ENCODE data around the gene CDH22. TPM values are rescaled to one million over a fixed set of nuclear protein-coding genes. Genes with fewer than 3 reads are reported as not detected.

Gene CDH22
- total and polyA plus RNA-seq, 12 donors: 0.04 to 11.0 (median 0.64) TPM

DNA sequence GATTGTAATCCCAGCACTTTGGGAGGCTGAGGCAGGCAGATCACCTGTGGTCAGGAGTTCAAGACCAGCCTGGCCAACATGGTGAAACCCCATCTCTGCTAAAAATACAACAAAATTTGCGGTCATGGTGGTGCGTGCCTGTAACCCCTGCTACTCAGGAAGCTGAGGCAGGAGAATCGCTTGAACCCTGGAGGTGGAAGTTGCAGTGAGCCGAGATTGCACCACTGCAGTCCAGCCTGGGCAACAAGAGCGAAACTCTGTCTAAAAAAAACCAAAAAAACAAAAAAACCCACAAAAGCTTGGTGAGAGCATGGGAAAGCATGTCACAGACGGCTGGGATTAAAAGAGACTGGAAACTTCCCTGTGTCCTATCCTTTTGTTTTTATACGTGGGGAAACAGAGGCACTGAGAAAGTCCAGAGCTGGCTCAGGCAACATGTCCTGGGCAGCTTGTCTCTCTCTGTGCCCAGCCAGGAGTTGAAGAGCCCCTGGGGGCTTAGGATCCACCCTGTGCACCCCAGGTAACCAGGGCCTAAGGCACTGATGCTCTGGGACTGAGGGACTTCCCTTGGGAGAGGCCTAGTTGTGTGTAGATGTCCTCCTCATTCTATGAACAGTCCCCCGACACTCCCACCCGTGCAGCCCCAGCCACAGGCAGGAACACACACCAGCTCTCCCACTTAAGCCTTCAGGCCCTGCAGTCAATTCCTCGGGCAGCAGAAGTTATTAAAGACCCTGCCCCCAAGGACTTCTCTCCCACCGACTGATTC lies 174.2 kb downstream of the CDH22 start:
- Histone ChIP-seq H3K4me3 (no peak overlapping the region), H3K27me3 (peaks cover 0 to 64% (median 37%) of the 10 kb centered on the region in 7 donors), H3K4me1 (peaks cover 0 to 31% (median 24%) of the 10 kb centered on the region in 9 donors), H3K9me3 (no peaks in the 10 kb centered on the region), H3K36me3 (peaks cover 0 to 2% (median 0%) of the 10 kb centered on the region in 9 donors), H3K27ac (no peak overlapping the region)
- TF ChIP-seq, protein P1, sequence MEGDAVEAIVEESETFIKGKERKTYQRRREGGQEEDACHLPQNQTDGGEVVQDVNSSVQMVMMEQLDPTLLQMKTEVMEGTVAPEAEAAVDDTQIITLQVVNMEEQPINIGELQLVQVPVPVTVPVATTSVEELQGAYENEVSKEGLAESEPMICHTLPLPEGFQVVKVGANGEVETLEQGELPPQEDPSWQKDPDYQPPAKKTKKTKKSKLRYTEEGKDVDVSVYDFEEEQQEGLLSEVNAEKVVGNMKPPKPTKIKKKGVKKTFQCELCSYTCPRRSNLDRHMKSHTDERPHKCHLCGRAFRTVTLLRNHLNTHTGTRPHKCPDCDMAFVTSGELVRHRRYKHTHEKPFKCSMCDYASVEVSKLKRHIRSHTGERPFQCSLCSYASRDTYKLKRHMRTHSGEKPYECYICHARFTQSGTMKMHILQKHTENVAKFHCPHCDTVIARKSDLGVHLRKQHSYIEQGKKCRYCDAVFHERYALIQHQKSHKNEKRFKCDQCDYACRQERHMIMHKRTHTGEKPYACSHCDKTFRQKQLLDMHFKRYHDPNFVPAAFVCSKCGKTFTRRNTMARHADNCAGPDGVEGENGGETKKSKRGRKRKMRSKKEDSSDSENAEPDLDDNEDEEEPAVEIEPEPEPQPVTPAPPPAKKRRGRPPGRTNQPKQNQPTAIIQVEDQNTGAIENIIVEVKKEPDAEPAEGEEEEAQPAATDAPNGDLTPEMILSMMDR (IDR thresholded peaks at IDR 0.05): no peak
- DNase-seq: no peak
- intact Hi-C loops (cut with DNase I): loop anchor here in 4 of 10 donors (2.0 to 10.0 kb wide), 7 partner anchors 38 to 551 kb away; partner anchors contain the start of genes CDH22 (in 2 of the 4) and TP53RK (in 1 of the 4)
- ATAC-seq: no peak
- WGBS, 2 donors: 72 to 76% methylated on average over 11 of the region's 11 CpGs

DNA sequence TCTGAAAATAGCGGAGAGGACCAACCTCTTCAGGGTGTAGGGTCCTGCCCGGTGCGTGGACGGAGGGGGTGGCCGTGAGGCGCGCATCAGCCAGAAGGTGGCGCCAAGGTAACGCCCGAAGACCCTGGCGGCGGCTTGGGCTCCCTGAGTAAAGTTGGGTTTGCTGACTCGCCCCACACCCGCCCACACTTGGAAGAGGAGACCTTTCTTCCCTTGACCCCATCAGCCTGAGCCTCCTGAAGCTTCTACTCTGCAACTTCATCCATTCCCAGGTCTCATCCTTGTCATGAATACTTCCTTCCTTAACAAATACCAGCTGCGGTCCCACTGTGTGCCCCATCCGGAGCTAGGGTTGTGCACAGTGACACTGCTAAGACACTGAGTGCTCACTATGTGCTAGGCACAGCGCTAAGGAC lies 175.6 kb downstream of the CDH22 start:
- 13% methylated on average over 17 of the region's 17 CpGs for WGBS, 2 donors
- no peak overlapping the region for H3K4me3 ChIP-seq
- H3K27ac ChIP-seq: no peak overlapping the region
- no peaks in the 10 kb centered on the region for H3K9me3 ChIP-seq
- intact Hi-C loops (cut with DNase I): loop anchor here in 8 of 10 donors (1.0 to 10.0 kb wide), 9 partner anchors 40 to 552 kb away; partner anchors contain the start of genes CDH22 (in 2 of the 8) and TP53RK (in 1 of the 8)
- ATAC-seq (peak; percentile 82 to 91 (median 88)), DNase-seq (peak; percentile 72 to 76)
- H3K27me3 ChIP-seq: peaks cover 0 to 56% (median 24%) of the 10 kb centered on the region in 7 donors
- peaks cover 0 to 13% (median 0%) of the 10 kb centered on the region in 9 donors for H3K36me3 ChIP-seq
- H3K4me1 ChIP-seq: peaks cover 0 to 31% (median 24%) of the 10 kb centered on the region in 9 donors
- TF ChIP-seq, protein P1 (IDR thresholded peaks at IDR 0.05): peak; percentile 72 to 93 (median 87)

DNA sequence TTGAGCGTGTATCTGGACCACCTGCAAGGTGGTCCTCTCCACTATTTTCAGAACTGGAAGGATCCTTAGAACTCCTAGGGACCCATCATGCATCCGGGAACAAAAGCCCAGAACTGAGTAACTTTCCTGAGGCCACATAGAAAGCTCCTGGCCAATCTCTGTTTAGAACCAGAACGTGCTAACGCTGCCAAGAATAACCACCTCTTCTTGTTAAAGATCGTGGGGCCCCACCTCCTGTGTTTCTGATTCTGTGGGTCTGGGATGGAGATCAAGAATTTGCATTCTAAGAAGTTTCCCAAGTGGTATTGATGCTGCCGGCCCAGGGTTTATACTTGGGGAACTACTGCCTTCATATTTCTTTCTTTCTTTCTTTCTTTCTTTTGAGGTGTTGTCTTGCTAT lies 176.9 kb downstream of the CDH22 start:
- H3K27me3 ChIP-seq: peaks cover 0 to 47% (median 10%) of the 10 kb centered on the region in 7 donors
- DNase-seq: no peak

DNA sequence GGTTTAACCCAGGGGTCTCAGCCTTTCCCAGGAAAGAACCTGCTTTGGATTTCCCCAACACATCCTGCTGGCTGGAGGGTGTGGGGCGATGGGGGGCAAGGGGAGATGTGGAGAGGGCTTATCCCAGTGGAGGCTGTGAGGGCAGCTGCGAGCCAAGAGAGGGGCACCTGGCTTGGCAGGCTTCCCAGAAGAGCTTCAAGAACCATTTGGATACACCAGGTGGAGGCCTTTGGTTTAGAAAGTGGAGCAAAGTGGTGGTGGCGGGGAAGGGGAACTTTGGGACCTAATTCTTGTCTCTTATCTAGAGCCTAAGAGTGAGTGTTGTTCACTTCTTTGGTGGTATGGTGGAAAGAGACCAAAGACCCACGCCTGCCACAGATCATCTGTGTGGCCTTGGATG lies 177.8 kb downstream of the CDH22 start:
- 49 to 58% methylated on average over 4 of the region's 4 CpGs for WGBS, 2 donors
- H3K4me3 ChIP-seq: no peak overlapping the region
- no peak overlapping the region for H3K27ac ChIP-seq
- H3K9me3 ChIP-seq: no peaks in the 10 kb centered on the region
- TF ChIP-seq, protein P1 (IDR thresholded peaks at IDR 0.05): no peak
- intact Hi-C loops (cut with DNase I): loop anchor here in 4 of 10 donors (5.0 to 10.0 kb wide), 6 partner anchors 42 to 554 kb away; partner anchors contain the start of genes CDH22 (in 2 of the 4) and TP53RK (in 1 of the 4)
- H3K36me3 ChIP-seq: peaks cover 0 to 34% (median 0%) of the 10 kb centered on the region in 9 donors
- ATAC-seq (no peak), DNase-seq (no peak)
- peaks cover 0 to 39% (median 2%) of the 10 kb centered on the region in 7 donors for H3K27me3 ChIP-seq
- peaks cover 0 to 31% (median 24%) of the 10 kb centered on the region in 9 donors for H3K4me1 ChIP-seq

More for the DNA sequence above, 176.9 kb downstream of the CDH22 start:
- Histone ChIP-seq H3K27ac (no peak overlapping the region), H3K4me1 (peaks cover 0 to 31% (median 24%) of the 10 kb centered on the region in 9 donors), H3K9me3 (no peaks in the 10 kb centered on the region), H3K36me3 (peaks cover 0 to 26% (median 0%) of the 10 kb centered on the region in 9 donors), H3K4me3 (no peak overlapping the region)
- no peak for ATAC-seq
- 27 to 32% methylated on average over 6 of the region's 6 CpGs for WGBS, 2 donors
- intact Hi-C loops (cut with DNase I): loop anchor here in 4 of 10 donors (5.0 to 10.0 kb wide), 6 partner anchors 41 to 553 kb away; partner anchors contain the start of genes CDH22 (in 2 of the 4) and TP53RK (in 1 of the 4)
- TF ChIP-seq, protein P1 (IDR thresholded peaks at IDR 0.05): no peak

Measured in heart right ventricle (tissue), 16 donors.